ENCODE results near the gene SPG11. TPM values are rescaled to one million over a fixed set of nuclear protein-coding genes. Genes with fewer than 3 reads are reported as not detected.

SPG11 gene
- total and polyA plus RNA-seq, 9 of the 15 experiments (the other 6 are each of a cell fraction or from before 2014, with no cell fraction given), result 23.3 to 71.2 (median 45.6) TPM

GRCh38 chr15:44536962-44537734 lies 126.3 kb downstream of the SPG11 start, which contains the start of gene EIF3J (continued):
- TF ChIP-seq SIN3A (IDR thresholded peaks at IDR 0.05; ENCODE audit: borderline replicate concordance in 2 of 2, control insufficient read depth in 1 of 2, low read depth in 2 of 2, low read length in 2 of 2) (peak; percentile 10 to 88; a peak in 2 of 4 replicates), ZNF589 (CRISPR knock-in tag; IDR thresholded peaks at IDR 0.05; ENCODE audit: low read depth) (0 out of 2 replicates have a peak, but pooled peaks have one; percentile 70), DDX20 (tag; IDR thresholded peaks at IDR 0.05; ENCODE audit: low read depth) (no peak), ELF2 (CRISPR knock-in tag; IDR thresholded peaks at IDR 0.05) (no peak), ZNF76 (CRISPR knock-in tag; IDR thresholded peaks at IDR 0.05; ENCODE audit: borderline replicate concordance) (peak; percentile 43; the same call in 1 of the 2 replicates)
- TF ChIP-seq, protein P1, sequence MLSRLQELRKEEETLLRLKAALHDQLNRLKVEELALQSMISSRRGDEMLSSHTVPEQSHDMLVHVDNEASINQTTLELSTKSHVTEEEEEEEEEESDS (CRISPR knock-in tag; IDR thresholded peaks at IDR 0.05), result no peak
- TF ChIP-seq, protein P2, sequence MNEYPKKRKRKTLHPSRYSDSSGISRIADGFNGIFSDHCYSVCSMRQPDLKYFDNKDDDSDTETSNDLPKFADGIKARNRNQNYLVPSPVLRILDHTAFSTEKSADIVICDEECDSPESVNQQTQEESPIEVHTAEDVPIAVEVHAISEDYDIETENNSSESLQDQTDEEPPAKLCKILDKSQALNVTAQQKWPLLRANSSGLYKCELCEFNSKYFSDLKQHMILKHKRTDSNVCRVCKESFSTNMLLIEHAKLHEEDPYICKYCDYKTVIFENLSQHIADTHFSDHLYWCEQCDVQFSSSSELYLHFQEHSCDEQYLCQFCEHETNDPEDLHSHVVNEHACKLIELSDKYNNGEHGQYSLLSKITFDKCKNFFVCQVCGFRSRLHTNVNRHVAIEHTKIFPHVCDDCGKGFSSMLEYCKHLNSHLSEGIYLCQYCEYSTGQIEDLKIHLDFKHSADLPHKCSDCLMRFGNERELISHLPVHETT (CRISPR knock-in tag; conservative IDR thresholded peaks at IDR 0.05 in 1 of 2, IDR thresholded peaks at IDR 0.05 in 1 of 2), result peak in 1 of 2 experiments; percentile 82; a peak in 2 of 4 replicates
- TF ChIP-seq, protein P3, sequence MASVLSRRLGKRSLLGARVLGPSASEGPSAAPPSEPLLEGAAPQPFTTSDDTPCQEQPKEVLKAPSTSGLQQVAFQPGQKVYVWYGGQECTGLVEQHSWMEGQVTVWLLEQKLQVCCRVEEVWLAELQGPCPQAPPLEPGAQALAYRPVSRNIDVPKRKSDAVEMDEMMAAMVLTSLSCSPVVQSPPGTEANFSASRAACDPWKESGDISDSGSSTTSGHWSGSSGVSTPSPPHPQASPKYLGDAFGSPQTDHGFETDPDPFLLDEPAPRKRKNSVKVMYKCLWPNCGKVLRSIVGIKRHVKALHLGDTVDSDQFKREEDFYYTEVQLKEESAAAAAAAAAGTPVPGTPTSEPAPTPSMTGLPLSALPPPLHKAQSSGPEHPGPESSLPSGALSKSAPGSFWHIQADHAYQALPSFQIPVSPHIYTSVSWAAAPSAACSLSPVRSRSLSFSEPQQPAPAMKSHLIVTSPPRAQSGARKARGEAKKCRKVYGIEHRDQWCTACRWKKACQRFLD (CRISPR knock-in tag; IDR thresholded peaks at IDR 0.05), result no peak; the same call in 1 of the 2 replicates
- TF ChIP-seq, protein P4, sequence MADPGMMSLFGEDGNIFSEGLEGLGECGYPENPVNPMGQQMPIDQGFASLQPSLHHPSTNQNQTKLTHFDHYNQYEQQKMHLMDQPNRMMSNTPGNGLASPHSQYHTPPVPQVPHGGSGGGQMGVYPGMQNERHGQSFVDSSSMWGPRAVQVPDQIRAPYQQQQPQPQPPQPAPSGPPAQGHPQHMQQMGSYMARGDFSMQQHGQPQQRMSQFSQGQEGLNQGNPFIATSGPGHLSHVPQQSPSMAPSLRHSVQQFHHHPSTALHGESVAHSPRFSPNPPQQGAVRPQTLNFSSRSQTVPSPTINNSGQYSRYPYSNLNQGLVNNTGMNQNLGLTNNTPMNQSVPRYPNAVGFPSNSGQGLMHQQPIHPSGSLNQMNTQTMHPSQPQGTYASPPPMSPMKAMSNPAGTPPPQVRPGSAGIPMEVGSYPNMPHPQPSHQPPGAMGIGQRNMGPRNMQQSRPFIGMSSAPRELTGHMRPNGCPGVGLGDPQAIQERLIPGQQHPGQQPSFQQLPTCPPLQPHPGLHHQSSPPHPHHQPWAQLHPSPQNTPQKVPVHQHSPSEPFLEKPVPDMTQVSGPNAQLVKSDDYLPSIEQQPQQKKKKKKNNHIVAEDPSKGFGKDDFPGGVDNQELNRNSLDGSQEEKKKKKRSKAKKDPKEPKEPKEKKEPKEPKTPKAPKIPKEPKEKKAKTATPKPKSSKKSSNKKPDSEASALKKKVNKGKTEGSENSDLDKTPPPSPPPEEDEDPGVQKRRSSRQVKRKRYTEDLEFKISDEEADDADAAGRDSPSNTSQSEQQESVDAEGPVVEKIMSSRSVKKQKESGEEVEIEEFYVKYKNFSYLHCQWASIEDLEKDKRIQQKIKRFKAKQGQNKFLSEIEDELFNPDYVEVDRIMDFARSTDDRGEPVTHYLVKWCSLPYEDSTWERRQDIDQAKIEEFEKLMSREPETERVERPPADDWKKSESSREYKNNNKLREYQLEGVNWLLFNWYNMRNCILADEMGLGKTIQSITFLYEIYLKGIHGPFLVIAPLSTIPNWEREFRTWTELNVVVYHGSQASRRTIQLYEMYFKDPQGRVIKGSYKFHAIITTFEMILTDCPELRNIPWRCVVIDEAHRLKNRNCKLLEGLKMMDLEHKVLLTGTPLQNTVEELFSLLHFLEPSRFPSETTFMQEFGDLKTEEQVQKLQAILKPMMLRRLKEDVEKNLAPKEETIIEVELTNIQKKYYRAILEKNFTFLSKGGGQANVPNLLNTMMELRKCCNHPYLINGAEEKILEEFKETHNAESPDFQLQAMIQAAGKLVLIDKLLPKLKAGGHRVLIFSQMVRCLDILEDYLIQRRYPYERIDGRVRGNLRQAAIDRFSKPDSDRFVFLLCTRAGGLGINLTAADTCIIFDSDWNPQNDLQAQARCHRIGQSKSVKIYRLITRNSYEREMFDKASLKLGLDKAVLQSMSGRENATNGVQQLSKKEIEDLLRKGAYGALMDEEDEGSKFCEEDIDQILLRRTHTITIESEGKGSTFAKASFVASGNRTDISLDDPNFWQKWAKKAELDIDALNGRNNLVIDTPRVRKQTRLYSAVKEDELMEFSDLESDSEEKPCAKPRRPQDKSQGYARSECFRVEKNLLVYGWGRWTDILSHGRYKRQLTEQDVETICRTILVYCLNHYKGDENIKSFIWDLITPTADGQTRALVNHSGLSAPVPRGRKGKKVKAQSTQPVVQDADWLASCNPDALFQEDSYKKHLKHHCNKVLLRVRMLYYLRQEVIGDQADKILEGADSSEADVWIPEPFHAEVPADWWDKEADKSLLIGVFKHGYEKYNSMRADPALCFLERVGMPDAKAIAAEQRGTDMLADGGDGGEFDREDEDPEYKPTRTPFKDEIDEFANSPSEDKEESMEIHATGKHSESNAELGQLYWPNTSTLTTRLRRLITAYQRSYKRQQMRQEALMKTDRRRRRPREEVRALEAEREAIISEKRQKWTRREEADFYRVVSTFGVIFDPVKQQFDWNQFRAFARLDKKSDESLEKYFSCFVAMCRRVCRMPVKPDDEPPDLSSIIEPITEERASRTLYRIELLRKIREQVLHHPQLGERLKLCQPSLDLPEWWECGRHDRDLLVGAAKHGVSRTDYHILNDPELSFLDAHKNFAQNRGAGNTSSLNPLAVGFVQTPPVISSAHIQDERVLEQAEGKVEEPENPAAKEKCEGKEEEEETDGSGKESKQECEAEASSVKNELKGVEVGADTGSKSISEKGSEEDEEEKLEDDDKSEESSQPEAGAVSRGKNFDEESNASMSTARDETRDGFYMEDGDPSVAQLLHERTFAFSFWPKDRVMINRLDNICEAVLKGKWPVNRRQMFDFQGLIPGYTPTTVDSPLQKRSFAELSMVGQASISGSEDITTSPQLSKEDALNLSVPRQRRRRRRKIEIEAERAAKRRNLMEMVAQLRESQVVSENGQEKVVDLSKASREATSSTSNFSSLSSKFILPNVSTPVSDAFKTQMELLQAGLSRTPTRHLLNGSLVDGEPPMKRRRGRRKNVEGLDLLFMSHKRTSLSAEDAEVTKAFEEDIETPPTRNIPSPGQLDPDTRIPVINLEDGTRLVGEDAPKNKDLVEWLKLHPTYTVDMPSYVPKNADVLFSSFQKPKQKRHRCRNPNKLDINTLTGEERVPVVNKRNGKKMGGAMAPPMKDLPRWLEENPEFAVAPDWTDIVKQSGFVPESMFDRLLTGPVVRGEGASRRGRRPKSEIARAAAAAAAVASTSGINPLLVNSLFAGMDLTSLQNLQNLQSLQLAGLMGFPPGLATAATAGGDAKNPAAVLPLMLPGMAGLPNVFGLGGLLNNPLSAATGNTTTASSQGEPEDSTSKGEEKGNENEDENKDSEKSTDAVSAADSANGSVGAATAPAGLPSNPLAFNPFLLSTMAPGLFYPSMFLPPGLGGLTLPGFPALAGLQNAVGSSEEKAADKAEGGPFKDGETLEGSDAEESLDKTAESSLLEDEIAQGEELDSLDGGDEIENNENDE (IDR thresholded peaks at IDR 0.05; ENCODE audit: low read depth, low read length), result no peak

Measured in K562 (cell line).